Gastrocnemius medialis (tissue), 4 donors: ENCODE measurements around the gene LMAN2. TPM values are rescaled to one million over a fixed set of nuclear protein-coding genes. Genes with fewer than 3 reads are reported as not detected.
"Not testable (repeated sequence)": the region's sequence is repeated elsewhere in the genome, so short reads cannot be mapped to it uniquely, and the experiment has no call there.

Source experiments
- ATAC-seq, 2 donors: fragments of 150-250 bp; one replicate each; pipeline ENCODE4 v1.9.1; 2016
- DNase-seq, 2 donors: peaks; one replicate each; pipeline ENCODE4 v3.0.0-alpha.2; 2019
- H3K27ac ChIP-seq, 4 donors: fragments of 200-600 bp; sonication (generic); 1 replicate in 1 of 4; 2 replicates in 3 of 4; pipeline ENCODE4 v1.5.1; 2016 to 2018; ENCODE audit warnings: mild to moderate bottlenecking in 2 of 4, moderate library complexity in 1 of 4
- H3K27me3 ChIP-seq, 3 donors: fragments of 200-600 bp; sonication (generic) in 2 of 3; 1 replicate in 1 of 3; 2 replicates in 2 of 3; pipeline versions ENCODE4 v1.5.1 to v1.6.0; 2016 to 2019; ENCODE audit warnings: mild to moderate bottlenecking in 1 of 3, moderate library complexity in 1 of 3
- H3K36me3 ChIP-seq, 2 donors: fragments of 200-600 bp; sonication (generic) in 1 of 2; one replicate each; pipeline ENCODE4 v1.5.1; 2017 to 2018
- H3K4me1 ChIP-seq, 2 donors: fragments of 200-600 bp; sonication (generic) in 1 of 2; one replicate each; pipeline ENCODE4 v1.5.1; 2016 to 2017; ENCODE audit warnings: mild to moderate bottlenecking in 2 of 2
- H3K4me3 ChIP-seq, 4 donors: fragments of 200-600 bp; sonication (generic) in 3 of 4; 1 replicate in 1 of 4; 2 replicates in 3 of 4; pipeline ENCODE4 v1.5.1; 2016 to 2019; ENCODE audit warnings: mild to moderate bottlenecking in 2 of 4
- H3K9me3 ChIP-seq, 3 donors: fragments of 200-600 bp; sonication (generic) in 2 of 3; 1 replicate in 1 of 3; 2 replicates in 2 of 3; pipeline ENCODE4 v1.5.1; 2016 to 2019
- POLR2A ChIP-seq, 2 donors: fragments of 450-650 bp; IDR thresholded peaks; one replicate each; pipeline ENCODE4 v1.6.1; 2017; ENCODE audit warnings: antibody characterized with exemption in 2 of 2, mild to moderate bottlenecking in 2 of 2, moderate library complexity in 2 of 2
- in situ Hi-C, 4 donors: fragments of 200-750 bp; cut with MboI; loops; one replicate each; pipeline versions ENCODE4 v1.15.0 to v1.8.0; 2017; ENCODE audit warnings: low sequenced_read_pairs in 4 of 4
- intact Hi-C: fragments of 100-400 bp; cut with DNase I; formaldehyde crosslinking; loops from one replicate; pipeline ENCODE4 v1.15.1; 2023; ENCODE audit warnings: low total_unique reads
- total RNA-seq, 4 donors: library from RNA; depleted of rRNA; stranded (reverse); fragments of >200 nt; gene quantifications; one replicate each; pipeline versions ENCODE4 v1.1.0 to v1.2.3, GENCODE V29; 2016
- TF ChIP-seq, protein P1 (sequence below), 5 experiments: fragments of 450-650 bp in 3 of 5; fragments of 200-600 bp in 2 of 5; sonication (generic) in 2 of 5; IDR thresholded peaks in 4 of 5; conservative IDR thresholded peaks in 1 of 5; 1 replicate in 4 of 5; 2 replicates in 1 of 5; pipeline ENCODE4 v1.5.1; 2016 to 2019; ENCODE audit warnings: antibody characterized with exemption in 5 of 5, mild to moderate bottlenecking in 3 of 5, moderate library complexity in 3 of 5

The LMAN2 gene
- total RNA-seq, 4 donors from 2014 or later = 70.2 to 109 (median 86.6) TPM

DNA sequence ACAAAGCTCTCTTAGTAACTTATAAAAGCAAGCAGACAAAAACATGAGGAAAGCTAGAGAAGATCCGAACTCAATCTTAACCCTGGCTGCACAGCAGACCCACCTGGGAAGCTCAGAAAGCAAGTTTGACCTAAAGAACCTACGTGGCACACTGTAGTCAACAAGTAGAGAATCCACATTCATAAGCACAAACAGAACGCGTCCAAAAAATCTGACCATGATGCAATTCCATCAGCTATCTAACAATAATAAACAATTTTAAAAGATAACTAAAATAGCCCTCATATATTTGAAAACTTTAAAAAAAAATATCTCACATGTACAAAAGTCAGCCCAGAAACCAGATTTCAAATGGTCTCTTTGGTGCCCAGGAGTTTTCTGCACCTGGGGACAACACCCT, 4.6 kb downstream of the LMAN2 start:
- Histone ChIP-seq H3K9me3 (no peaks in the 10 kb centered on the region), H3K36me3 (peaks cover 0 to 9% of the 10 kb centered on the region in 2 donors)

DNA sequence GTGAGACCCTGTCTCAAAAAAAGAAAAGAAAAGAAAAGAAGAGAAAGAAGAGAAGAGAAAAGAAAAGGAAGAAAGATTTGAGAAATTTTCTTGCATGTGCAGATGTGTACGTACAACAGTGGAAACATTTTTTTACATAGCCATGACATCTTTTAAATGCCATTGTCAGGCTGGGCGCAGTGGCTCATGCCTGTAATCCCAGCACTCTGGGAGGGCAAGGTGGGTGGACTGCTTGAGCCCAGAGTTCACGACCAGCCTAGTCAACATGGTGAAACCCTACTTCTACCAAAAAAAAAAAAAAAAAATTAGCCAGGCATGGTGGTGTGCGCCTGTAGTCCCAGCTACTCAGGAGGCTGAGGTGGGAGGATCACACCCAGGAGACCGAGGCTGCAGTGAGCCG, 6.6 kb downstream of the LMAN2 start:
- DNase-seq (no peak), ATAC-seq (no peak)
- no peak for TF ChIP-seq POLR2A (IDR thresholded peaks at IDR 0.05)
- Histone ChIP-seq H3K4me1 (peaks cover 12 to 20% of the 10 kb centered on the region in 2 donors), H3K4me3 (no peak overlapping the region), H3K27me3 (no peaks in the 10 kb centered on the region), H3K9me3 (no peaks in the 10 kb centered on the region), H3K36me3 (peaks cover 0 to 10% of the 10 kb centered on the region in 2 donors), H3K27ac (no peak overlapping the region)
- in situ Hi-C loops = no loop called here
- intact Hi-C loops = no loop called here

More for the DNA sequence above, 4.6 kb downstream of the LMAN2 start:
- TF ChIP-seq, protein P1, sequence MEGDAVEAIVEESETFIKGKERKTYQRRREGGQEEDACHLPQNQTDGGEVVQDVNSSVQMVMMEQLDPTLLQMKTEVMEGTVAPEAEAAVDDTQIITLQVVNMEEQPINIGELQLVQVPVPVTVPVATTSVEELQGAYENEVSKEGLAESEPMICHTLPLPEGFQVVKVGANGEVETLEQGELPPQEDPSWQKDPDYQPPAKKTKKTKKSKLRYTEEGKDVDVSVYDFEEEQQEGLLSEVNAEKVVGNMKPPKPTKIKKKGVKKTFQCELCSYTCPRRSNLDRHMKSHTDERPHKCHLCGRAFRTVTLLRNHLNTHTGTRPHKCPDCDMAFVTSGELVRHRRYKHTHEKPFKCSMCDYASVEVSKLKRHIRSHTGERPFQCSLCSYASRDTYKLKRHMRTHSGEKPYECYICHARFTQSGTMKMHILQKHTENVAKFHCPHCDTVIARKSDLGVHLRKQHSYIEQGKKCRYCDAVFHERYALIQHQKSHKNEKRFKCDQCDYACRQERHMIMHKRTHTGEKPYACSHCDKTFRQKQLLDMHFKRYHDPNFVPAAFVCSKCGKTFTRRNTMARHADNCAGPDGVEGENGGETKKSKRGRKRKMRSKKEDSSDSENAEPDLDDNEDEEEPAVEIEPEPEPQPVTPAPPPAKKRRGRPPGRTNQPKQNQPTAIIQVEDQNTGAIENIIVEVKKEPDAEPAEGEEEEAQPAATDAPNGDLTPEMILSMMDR (IDR thresholded peaks at IDR 0.05 in 4 of 5, conservative IDR thresholded peaks at IDR 0.05 in 1 of 5) = no peak
- no peak for TF ChIP-seq POLR2A (IDR thresholded peaks at IDR 0.05)
- no peak for DNase-seq
- no peak overlapping the region for H3K4me3 ChIP-seq
- in situ Hi-C loops (no loop called here), intact Hi-C loops (no loop called here)
- H3K27me3 ChIP-seq = no peaks in the 10 kb centered on the region
- no peak overlapping the region for H3K27ac ChIP-seq
- no peak for ATAC-seq
- H3K4me1 ChIP-seq = peaks cover 23 to 31% of the 10 kb centered on the region in 2 donors

DNA sequence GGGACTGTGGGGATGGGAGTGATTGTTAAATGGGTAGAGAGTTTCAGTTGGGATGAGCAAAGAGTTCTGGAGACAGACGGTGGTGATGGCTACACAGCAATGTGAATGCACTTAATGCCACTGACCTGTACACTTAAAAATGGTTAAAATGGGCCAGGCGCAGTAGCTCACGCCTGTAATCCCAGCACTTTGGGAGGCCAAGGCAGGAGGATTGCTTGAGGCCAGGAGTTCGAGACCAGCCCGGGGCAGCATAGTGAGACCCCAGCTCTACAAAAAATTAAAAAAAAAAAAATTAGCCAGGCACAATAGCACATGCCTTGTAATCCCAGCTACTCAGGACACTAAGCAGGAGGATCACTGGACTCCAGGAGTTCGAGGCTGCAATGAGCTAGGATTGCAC, 7.7 kb downstream of the LMAN2 start:
- no peak for ATAC-seq
- Histone ChIP-seq H3K36me3 (peaks cover 0 to 5% of the 10 kb centered on the region in 2 donors), H3K27me3 (no peaks in the 10 kb centered on the region), H3K4me1 (peaks cover 5 to 9% of the 10 kb centered on the region in 2 donors), H3K27ac (no peak overlapping the region), H3K4me3 (no peak overlapping the region), H3K9me3 (no peaks in the 10 kb centered on the region)
- in situ Hi-C loops = no loop called here
- DNase-seq = no peak
- TF ChIP-seq, protein P1 (IDR thresholded peaks at IDR 0.05 in 4 of 5, conservative IDR thresholded peaks at IDR 0.05 in 1 of 5) = no peak
- TF ChIP-seq POLR2A (IDR thresholded peaks at IDR 0.05) = no peak
- intact Hi-C loops = no loop called here

DNA sequence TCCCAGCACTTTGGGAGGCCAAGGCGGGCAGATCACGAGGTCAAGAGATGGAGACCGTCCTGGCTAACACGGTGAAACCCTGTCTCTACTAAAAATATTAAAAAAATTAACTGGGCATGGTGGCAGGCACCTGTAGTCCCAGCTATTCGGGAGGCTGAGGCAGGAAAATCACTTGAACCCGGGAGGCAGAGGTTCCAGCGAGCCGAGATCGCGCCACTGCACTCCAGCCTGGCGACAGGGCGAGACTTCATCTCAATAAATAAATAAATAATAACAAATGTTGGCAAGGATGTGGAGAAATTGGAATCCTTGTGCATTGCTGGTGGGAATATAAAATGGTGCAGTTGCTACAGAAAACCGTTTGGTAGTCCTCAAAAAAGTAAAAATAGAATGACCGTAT, 8.5 kb downstream of the LMAN2 start:
- H3K27me3 ChIP-seq, H3K27ac ChIP-seq, H3K4me3 ChIP-seq, DNase-seq, H3K9me3 ChIP-seq, intact Hi-C loops, H3K36me3 ChIP-seq, in situ Hi-C loops, ATAC-seq, H3K4me1 ChIP-seq: not testable (repeated sequence)

DNA sequence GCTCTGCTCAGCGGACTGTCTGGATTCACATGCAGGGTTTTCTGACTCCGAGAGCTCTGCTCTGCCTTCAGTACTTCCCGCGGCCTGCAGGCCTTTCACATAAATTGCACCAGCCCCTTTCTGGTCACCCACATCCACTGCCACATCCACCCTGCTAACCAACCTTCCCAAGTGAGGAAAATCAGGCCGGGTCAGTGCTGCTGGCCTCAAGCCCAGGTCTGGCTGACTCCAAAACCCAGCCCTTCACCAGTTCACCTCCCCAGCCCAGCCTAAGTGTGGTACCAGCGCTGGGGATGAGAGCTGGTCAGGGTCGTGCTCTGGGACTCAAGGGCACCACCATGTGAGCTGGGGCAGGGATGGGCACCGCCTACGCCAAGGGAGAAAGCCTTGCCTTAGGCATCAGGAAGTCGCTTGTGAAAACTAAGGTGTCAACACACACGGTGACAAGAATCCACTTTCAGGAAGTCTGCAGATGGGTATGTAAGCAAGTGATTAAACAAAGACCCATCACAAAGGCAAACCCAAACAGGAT, 12.3 kb downstream of the LMAN2 start:
- Histone ChIP-seq H3K27ac (no peak overlapping the region), H3K4me3 (no peak overlapping the region), H3K27me3 (no peaks in the 10 kb centered on the region), H3K4me1 (no peaks in the 10 kb centered on the region), H3K36me3 (peaks cover 0 to 45% of the 10 kb centered on the region in 2 donors), H3K9me3 (no peaks in the 10 kb centered on the region)
- ATAC-seq (no peak), DNase-seq (no peak)
- intact Hi-C loops (no loop called here), in situ Hi-C loops (no loop called here)
- TF ChIP-seq, protein P1 (IDR thresholded peaks at IDR 0.05 in 4 of 5, conservative IDR thresholded peaks at IDR 0.05 in 1 of 5) = no peak
- TF ChIP-seq POLR2A (IDR thresholded peaks at IDR 0.05) = no peak
